Caco-2 (cell line): ENCODE results near the gene CCDC87. TPM values are rescaled to one million over a fixed set of nuclear protein-coding genes. Genes with fewer than 3 reads are reported as not detected.

Experiments
- total RNA-seq: library from RNA; stranded (reverse); gene quantifications from 2 replicates; pipeline ENCODE4 v1.2.3, GENCODE V29; 2022

Gene CCDC87
- total RNA-seq, 1 experiment from 2014 or later = 1.0 TPM

Other genes starting within 250 kb of the CCDC87 start
- gene BRMS1, start 248.0 kb downstream of the CCDC87 start, total RNA-seq = 58.1 and 58.2 TPM in 2 replicates
- gene B4GAT1, start 245.4 kb downstream of the CCDC87 start, total RNA-seq = 23.0 and 23.8 TPM in 2 replicates
- gene SLC29A2, start 221.3 kb downstream of the CCDC87 start, total RNA-seq = 30.3 and 32.0 TPM in 2 replicates
- gene NPAS4, start 172.0 kb downstream of the CCDC87 start, total RNA-seq = not detected in 2 replicates
- gene MRPL11, start 154.2 kb downstream of the CCDC87 start, total RNA-seq = 201 and 206 TPM in 2 replicates
- gene PELI3, start 126.2 kb downstream of the CCDC87 start, total RNA-seq = 21.0 and 21.1 TPM in 2 replicates
- 106 TPM in 2 replicates for gene DPP3, start 112.6 kb downstream of the CCDC87 start, total RNA-seq
- 47.1 and 50.0 TPM in 2 replicates for gene BBS1, start 82.4 kb downstream of the CCDC87 start, total RNA-seq
- 25.1 and 26.9 TPM in 2 replicates for gene ZDHHC24, start 47.0 kb downstream of the CCDC87 start, total RNA-seq
- 0.16 TPM in 1 of 2 replicates, not detected in the other for gene ACTN3, start 46.2 kb downstream of the CCDC87 start, total RNA-seq
- gene CTSF, start 24.5 kb downstream of the CCDC87 start, total RNA-seq = not detected in 2 replicates
- 52.9 and 54.0 TPM in 2 replicates for gene CCS, start 122 bp upstream of the CCDC87 start, total RNA-seq
- gene RBM14, start 23.6 kb upstream of the CCDC87 start, total RNA-seq = 160 and 173 TPM in 2 replicates
- gene RBM4, start 45.6 kb upstream of the CCDC87 start, total RNA-seq = 257 and 273 TPM in 2 replicates
- 39.8 and 45.8 TPM in 2 replicates for gene RBM4B, start 84.8 kb upstream of the CCDC87 start, total RNA-seq
- 37.6 and 45.0 TPM in 2 replicates for gene SPTBN2, start 136.2 kb upstream of the CCDC87 start, total RNA-seq